Stomach (tissue), 9 donors: ENCODE data around the gene SND1. TPM values are rescaled to one million over a fixed set of nuclear protein-coding genes. Genes with fewer than 3 reads are reported as not detected.

ENCODE experiments used
- DNase-seq, 2 donors: peaks; one replicate each; pipeline versions ENCODE4 v3.0.0 to v3.0.0-alpha.2; 2013 to 2019
- H3K27ac ChIP-seq, 5 donors: fragments of 200-600 bp in 4 of 5; sonication (generic) in 4 of 5; one replicate each; pipeline ENCODE4 v1.5.1; 2013 to 2019; ENCODE audit warnings: mild to moderate bottlenecking in 1 of 5, moderate library complexity in 1 of 5
- H3K27me3 ChIP-seq, 3 donors: fragments of 200-600 bp; sonication (generic); one replicate each; pipeline ENCODE4 v1.5.1; 2017 to 2019; ENCODE audit warnings: mixed run types in 1 of 3
- H3K36me3 ChIP-seq, 4 donors: fragments of 200-600 bp; sonication (generic); 1 replicate in 3 of 4; 2 replicates in 1 of 4; pipeline ENCODE4 v1.5.1; 2016 to 2019
- H3K4me1 ChIP-seq, 4 donors: fragments of 200-600 bp; sonication (generic); one replicate each; pipeline ENCODE4 v1.5.1; 2016 to 2019
- H3K4me3 ChIP-seq, 4 donors: fragments of 200-600 bp; sonication (generic) in 3 of 4; one replicate each; pipeline ENCODE4 v1.5.1; 2016 to 2019; ENCODE audit warnings: mild to moderate bottlenecking in 1 of 4
- H3K9me3 ChIP-seq, 4 donors: fragments of 200-600 bp; sonication (generic); one replicate each; pipeline ENCODE4 v1.5.1; 2016 to 2019
- CTCF ChIP-seq, 7 experiments: fragments of 450-650 bp in 4 of 7; fragments of 200-600 bp in 3 of 7; sonication (generic) in 3 of 7; IDR thresholded peaks; one replicate each; pipeline ENCODE4 v1.5.1; 2016 to 2019; ENCODE audit warnings: antibody characterized with exemption in 7 of 7, control low read depth in 2 of 7, mild to moderate bottlenecking in 1 of 7
- EP300 ChIP-seq: sonication (generic); formaldehyde crosslinking; IDR thresholded peaks from one replicate; pipeline ENCODE4 v1.6.1; 2017; ENCODE audit warnings: antibody characterized with exemption
- POLR2A ChIP-seq, 4 donors: fragments of 450-650 bp; IDR thresholded peaks; one replicate each; pipeline ENCODE4 v1.6.1; 2016; ENCODE audit warnings: antibody characterized with exemption in 4 of 4, control low read depth in 2 of 4, mild to moderate bottlenecking in 1 of 4, moderate library complexity in 1 of 4
- POLR2AphosphoS5 ChIP-seq, 3 donors: sonication (generic); formaldehyde crosslinking; IDR thresholded peaks; one replicate each; pipeline ENCODE4 v1.6.1; 2016; ENCODE audit warnings: antibody characterized with exemption in 3 of 3
- WGBS, 5 donors: extraction: QIAGEN DNeasy Blood & Tissue Kit in 3 of 5; methylation state at CpG; one replicate each; pipeline versions ENCODE4 v1.1.5 to v1.1.7; 2013 to 2018; 5-methylcytosine and 5-hydroxymethylcytosine counted together
- intact Hi-C: fragments of 100-400 bp; cut with DNase I; formaldehyde crosslinking; loops from one replicate; pipeline ENCODE4 v1.15.1; 2023; ENCODE audit warnings: low total_unique reads
- polyA plus RNA-seq, 3 donors: library from polyadenylated mRNA; stranded (reverse); fragments of 200-250 nt; gene quantifications; one replicate each; pipeline ENCODE4 v1.2.3, GENCODE V29; 2013
- total RNA-seq, 5 donors: library from RNA; depleted of rRNA; stranded (reverse); fragments of >200 nt; gene quantifications; one replicate each; pipeline versions ENCODE4 v1.1.0 to v1.2.3, GENCODE V29; 2014 to 2016
- donor health status: healthy with polysubstance abuse.
- donor health status: Bipolar disorder and iron deficiency.
- donor health status: healthy.

SND1 gene
- total and polyA plus RNA-seq, 8 donors, result 63.3 to 799 (median 126) TPM

GRCh38 chr7:127890726-127891125 lies 238.7 kb downstream of the SND1 start:
- Histone ChIP-seq H3K36me3 (peaks cover 9 to 27% (median 21%) of the 10 kb centered on the region in 4 donors), H3K27me3 (no peaks in the 10 kb centered on the region), H3K4me3 (no peak overlapping the region), H3K27ac (no peak overlapping the region), H3K4me1 (peaks cover 6 to 47% (median 27%) of the 10 kb centered on the region in 4 donors), H3K9me3 (no peaks in the 10 kb centered on the region)
- DNase-seq, result no peak
- no peak for TF ChIP-seq CTCF (IDR thresholded peaks at IDR 0.05)
- TF ChIP-seq POLR2A (IDR thresholded peaks at IDR 0.05), result no peak
- TF ChIP-seq POLR2AphosphoS5 (IDR thresholded peaks at IDR 0.05), result no peak
- no peak for TF ChIP-seq EP300
- WGBS, 5 donors, result 76 to 86% (median 79%) methylated on average over 2 of the region's 2 CpGs
- intact Hi-C loops, result no loop called here

DNA sequence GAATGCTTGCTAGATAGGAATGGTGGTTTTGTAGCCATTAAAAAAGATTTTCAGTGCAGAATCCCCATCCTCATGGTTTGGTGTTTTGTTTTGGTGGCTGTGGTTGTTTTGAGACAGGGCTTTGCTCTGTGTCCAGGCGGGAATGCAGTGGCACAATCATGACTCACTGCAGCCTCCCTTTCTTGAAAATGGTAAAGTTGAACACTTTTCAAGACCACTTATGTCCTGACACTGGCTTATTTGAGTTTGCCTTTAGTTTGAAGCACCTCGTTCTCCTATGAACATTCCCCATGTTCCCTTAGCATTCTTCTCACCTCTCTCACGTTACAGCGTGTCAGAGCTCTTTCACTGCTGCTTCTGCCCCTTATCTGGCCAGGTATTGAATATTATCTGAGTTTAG lies 239.2 kb downstream of the SND1 start:
- Histone ChIP-seq H3K27ac (no peak overlapping the region), H3K27me3 (no peaks in the 10 kb centered on the region), H3K4me3 (no peak overlapping the region), H3K36me3 (peaks cover 9 to 27% (median 21%) of the 10 kb centered on the region in 4 donors), H3K4me1 (peaks cover 2 to 43% (median 25%) of the 10 kb centered on the region in 4 donors), H3K9me3 (no peaks in the 10 kb centered on the region)
- TF ChIP-seq POLR2A (IDR thresholded peaks at IDR 0.05), result no peak
- no peak for TF ChIP-seq EP300
- intact Hi-C loops, result no loop called here
- WGBS, 5 donors, result 56 to 85% (median 60%) methylated on average over 4 of the region's 4 CpGs
- no peak for DNase-seq

DNA sequence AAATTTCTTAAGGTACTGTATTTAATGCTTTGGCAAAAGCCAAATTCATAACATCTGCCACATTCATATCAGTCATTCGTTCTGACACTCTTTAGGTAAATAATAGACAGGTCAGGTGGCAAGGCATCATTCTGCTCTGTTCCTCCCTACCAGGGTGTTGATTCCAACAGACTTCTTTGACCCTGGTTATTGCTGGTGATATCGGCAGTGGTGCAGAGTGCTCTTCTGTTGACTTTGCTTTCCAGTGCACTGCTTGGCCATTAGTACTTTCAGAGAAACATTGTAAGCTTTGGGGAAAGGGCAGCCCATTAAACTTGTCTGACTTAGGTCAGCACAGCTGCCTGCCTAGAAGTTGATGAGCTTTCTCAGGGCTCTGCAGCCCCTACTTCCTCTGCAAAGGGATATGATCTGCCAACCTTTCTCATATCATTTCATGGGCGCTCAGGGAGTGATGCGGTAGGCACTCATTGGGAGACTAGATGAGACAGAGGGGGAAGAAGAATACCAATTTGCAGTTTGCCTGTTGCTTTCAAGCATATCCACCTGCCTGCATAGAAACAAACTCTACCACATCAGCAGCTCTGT lies 240.0 kb downstream of the SND1 start:
- Histone ChIP-seq H3K4me1 (peaks cover 0 to 38% (median 21%) of the 10 kb centered on the region in 4 donors), H3K4me3 (no peak overlapping the region), H3K27ac (no peak overlapping the region), H3K9me3 (no peaks in the 10 kb centered on the region), H3K27me3 (no peaks in the 10 kb centered on the region), H3K36me3 (peaks cover 9 to 27% (median 21%) of the 10 kb centered on the region in 4 donors)
- WGBS, 5 donors, result 48 to 79% (median 67%) methylated on average over 4 of the region's 4 CpGs
- intact Hi-C loops, result no loop called here
- TF ChIP-seq EP300 (no peak), POLR2AphosphoS5 (IDR thresholded peaks at IDR 0.05) (no peak), POLR2A (IDR thresholded peaks at IDR 0.05) (no peak), CTCF (IDR thresholded peaks at IDR 0.05) (no peak)
- DNase-seq, result no peak

DNA sequence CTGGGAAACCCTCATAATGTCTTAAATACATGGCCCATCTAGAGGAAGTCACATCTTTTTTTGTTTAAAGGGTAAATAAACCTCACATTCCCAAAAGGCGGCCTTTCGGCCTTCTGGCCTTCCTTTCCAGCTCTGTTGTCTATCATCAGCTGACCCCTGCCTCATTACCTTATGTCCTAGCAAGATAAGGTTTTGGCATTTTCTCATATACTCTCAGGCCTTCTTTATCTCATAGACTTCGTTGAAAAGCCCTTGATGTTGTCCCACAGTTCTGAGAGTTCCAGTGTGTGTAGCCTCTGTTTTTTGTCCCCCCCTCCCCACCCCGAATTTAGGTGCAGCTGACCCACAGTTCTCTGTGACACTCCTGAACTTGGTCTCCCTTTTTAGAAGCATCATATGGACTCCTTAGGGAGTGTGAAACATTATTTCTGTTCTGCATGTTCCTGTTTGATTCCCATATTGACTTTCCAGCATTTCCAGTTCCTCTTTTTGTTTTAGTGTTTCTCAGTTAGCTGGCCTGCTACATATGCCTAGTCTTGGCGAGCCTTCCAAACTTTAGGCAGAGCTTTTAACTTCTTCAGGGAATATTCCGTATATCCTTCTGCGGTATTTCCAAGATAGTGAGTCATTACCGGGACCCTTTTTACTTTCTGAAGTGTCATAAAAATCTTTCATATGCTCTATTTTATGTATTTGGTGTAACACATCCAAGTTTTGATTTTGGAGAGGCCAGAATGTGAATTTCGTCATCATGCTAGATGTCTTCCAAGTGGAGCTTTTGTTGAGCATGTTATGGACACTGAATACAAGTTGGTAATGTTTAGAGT lies 240.7 kb downstream of the SND1 start:
- intact Hi-C loops, result no loop called here
- Histone ChIP-seq H3K36me3 (peaks cover 9 to 25% (median 21%) of the 10 kb centered on the region in 4 donors), H3K9me3 (no peaks in the 10 kb centered on the region), H3K27ac (no peak overlapping the region), H3K27me3 (no peaks in the 10 kb centered on the region), H3K4me1 (peaks cover 0 to 31% (median 20%) of the 10 kb centered on the region in 4 donors), H3K4me3 (no peak overlapping the region)
- peak in 1 of 2 donors; percentile 59 for DNase-seq
- TF ChIP-seq POLR2A (IDR thresholded peaks at IDR 0.05), result no peak
- TF ChIP-seq EP300, result no peak
- TF ChIP-seq POLR2AphosphoS5 (IDR thresholded peaks at IDR 0.05), result no peak
- TF ChIP-seq CTCF (IDR thresholded peaks at IDR 0.05), result no peak
- 84 to 87% (median 86%) methylated on average over 9 of the region's 9 CpGs for WGBS, 5 donors
